GOT3 (cell line): ENCODE data around the gene HNRNPR.
"Not testable (repeated sequence)": the region's sequence is repeated elsewhere in the genome, so short reads cannot be mapped to it uniquely, and the experiment has no call there.

ENCODE experiments used
- DNase-seq: peaks from one replicate; lab custom pipeline; 2025; ENCODE audit warnings: mixed read lengths; lab: John Stamatoyannopoulos, UW

HNRNPR gene

GRCh38 chr1:23330846-23331245 is 13.2 kb downstream of the HNRNPR start:
- DNase-seq: no peak

- DNase-seq: no peak
Observed at GRCh38 chr1:23325393-23325792, 18.7 kb downstream of the HNRNPR start.

- no peak for DNase-seq
Observed at GRCh38 chr1:23322770-23323169, 21.3 kb downstream of the HNRNPR start.

GRCh38 chr1:23310280-23310679 is 33.8 kb downstream of the HNRNPR start:
- DNase-seq: not testable (repeated sequence)

- DNase-seq: no peak
Observed at GRCh38 chr1:23304140-23304620, 39.9 kb downstream of the HNRNPR start.

GRCh38 chr1:23303524-23303923 is 40.6 kb downstream of the HNRNPR start:
- no peak for DNase-seq

- DNase-seq: no peak
Observed at GRCh38 chr1:23296931-23297330, 47.2 kb downstream of the HNRNPR start.

- no peak for DNase-seq
Observed at GRCh38 chr1:23291706-23292105, 52.4 kb downstream of the HNRNPR start.

- no peak for DNase-seq
Observed at GRCh38 chr1:23290836-23291565, 53.1 kb downstream of the HNRNPR start.

- DNase-seq: no peak
Observed at GRCh38 chr1:23288671-23289070, 55.4 kb downstream of the HNRNPR start.

GRCh38 chr1:23288201-23288600 is 55.9 kb downstream of the HNRNPR start:
- no peak for DNase-seq

- no peak for DNase-seq
Observed at GRCh38 chr1:23286401-23286800, 57.7 kb downstream of the HNRNPR start.

GRCh38 chr1:23283667-23284602 is 60.1 kb downstream of the HNRNPR start:
- no peak for DNase-seq

GRCh38 chr1:23282957-23283356 is 61.1 kb downstream of the HNRNPR start:
- DNase-seq: no peak

GRCh38 chr1:23278717-23279116 is 65.4 kb downstream of the HNRNPR start:
- no peak for DNase-seq

- no peak for DNase-seq
Observed at GRCh38 chr1:23276531-23276930, 67.6 kb downstream of the HNRNPR start.

GRCh38 chr1:23274134-23274505 is 70.0 kb downstream of the HNRNPR start:
- DNase-seq: no peak

GRCh38 chr1:23273450-23274133 is 70.5 kb downstream of the HNRNPR start:
- no peak for DNase-seq

GRCh38 chr1:23263380-23263887 is 80.7 kb downstream of the HNRNPR start:
- DNase-seq: no peak

GRCh38 chr1:23258082-23258481 is 86.0 kb downstream of the HNRNPR start:
- DNase-seq: not testable (repeated sequence)

GRCh38 chr1:23257371-23257770 is 86.7 kb downstream of the HNRNPR start:
- DNase-seq: not testable (repeated sequence)
